Mesodermal cell (in vitro differentiated cells): ENCODE results near the gene ZNF618.
A peak's percentile ranks its signal among the peaks of the same experiment; 100 is the strongest.

ENCODE experiments used
- H3K27ac ChIP-seq: 2 replicates; pipeline ENCODE4 v1.7.0; 2013; ENCODE audit warnings: mild to moderate bottlenecking, low read depth, low read length, moderate library complexity; ENCODE audit not compliant: severe bottlenecking
- H3K36me3 ChIP-seq: 2 replicates; pipeline ENCODE4 v1.7.1; 2013; ENCODE audit warnings: mild to moderate bottlenecking, low read length, moderate library complexity; ENCODE audit not compliant: control insufficient read depth, insufficient read depth
- H3K4me1 ChIP-seq: one replicate; pipeline ENCODE4 v1.7.1; 2013; ENCODE audit warnings: mild to moderate bottlenecking, low read length; ENCODE audit not compliant: insufficient read depth, control insufficient read depth, poor library complexity, severe bottlenecking
- H3K4me3 ChIP-seq: 2 replicates; pipeline ENCODE4 v1.7.0; 2013; ENCODE audit warnings: low read length, control low read depth, mild to moderate bottlenecking; ENCODE audit not compliant: insufficient read depth, poor library complexity, severe bottlenecking; ENCODE audit errors: extremely low read depth
- H3K9me3 ChIP-seq: 2 replicates; pipeline ENCODE4 v1.7.1; 2013; ENCODE audit warnings: mild to moderate bottlenecking, low read length, moderate library complexity; ENCODE audit not compliant: control insufficient read depth
- WGBS, 2 experiments: methylation state at CpG; one replicate each; pipeline ENCODE4 v1.1.5; 2013; ENCODE audit warnings: missing lambda C conversion rate in 2 of 2; ENCODE audit not compliant: insufficient coverage in 2 of 2; 5-methylcytosine and 5-hydroxymethylcytosine counted together

ZNF618 gene

DNA sequence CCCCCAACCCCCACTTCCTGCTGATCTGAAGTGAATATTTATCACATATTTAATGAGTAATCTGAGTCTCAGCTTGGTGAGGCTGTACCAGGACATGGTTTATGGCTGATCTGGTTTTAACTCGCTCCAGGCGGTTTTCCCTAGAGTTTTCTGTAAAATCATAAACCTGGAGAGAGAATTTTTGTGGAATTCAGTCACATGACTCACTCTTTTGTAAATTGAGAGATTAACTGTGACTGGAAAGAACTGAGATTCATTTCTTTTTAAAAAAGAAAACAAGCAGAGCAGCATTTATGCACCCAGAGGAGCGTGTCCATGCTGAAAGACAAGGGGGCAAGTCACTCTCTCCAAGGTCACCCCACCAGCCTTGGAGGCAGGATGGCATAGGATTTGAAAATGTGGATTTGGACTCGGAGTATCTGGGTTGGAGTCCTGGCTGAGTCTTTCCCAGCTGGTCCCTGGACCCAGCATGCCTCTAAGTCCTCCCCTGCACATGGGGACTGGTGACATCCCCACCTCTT, 81.8 kb downstream of the ZNF618 start:
- Histone ChIP-seq H3K36me3 (peaks cover 12% of the 10 kb centered on the region), H3K9me3 (no peaks in the 10 kb centered on the region), H3K27ac (peak overlapping the region; percentile 58), H3K4me3 (no peak overlapping the region), H3K4me1 (peaks cover 15% of the 10 kb centered on the region)
- 93 to 100% methylated on average over 3 of the region's 4 CpGs for WGBS, 2 experiments

DNA sequence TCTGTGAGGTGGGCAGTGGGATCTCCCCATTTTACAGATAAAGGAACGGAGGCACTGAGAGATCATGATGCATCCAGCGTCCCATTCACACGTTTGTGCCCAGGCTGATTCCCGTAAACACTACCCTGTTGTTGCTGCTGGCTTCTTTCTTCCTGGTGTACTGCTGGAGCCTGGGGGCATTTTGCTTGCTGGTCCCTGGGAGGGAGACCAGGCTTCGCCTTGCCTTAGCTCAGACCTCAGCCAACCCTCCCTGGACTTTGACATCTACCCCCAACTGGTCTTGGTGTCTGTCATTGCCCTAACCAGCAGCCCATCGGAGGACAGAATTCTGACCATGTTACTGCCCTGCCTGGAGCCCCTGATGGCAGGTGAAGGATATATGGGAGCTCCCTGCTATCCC, 82.4 kb downstream of the ZNF618 start:
- Histone ChIP-seq H3K4me3 (no peak overlapping the region), H3K9me3 (no peaks in the 10 kb centered on the region), H3K36me3 (peaks cover 12% of the 10 kb centered on the region), H3K4me1 (peaks cover 11% of the 10 kb centered on the region), H3K27ac (no peak overlapping the region)
- 93 to 96% methylated on average over 5 of the region's 6 CpGs for WGBS, 2 experiments

DNA sequence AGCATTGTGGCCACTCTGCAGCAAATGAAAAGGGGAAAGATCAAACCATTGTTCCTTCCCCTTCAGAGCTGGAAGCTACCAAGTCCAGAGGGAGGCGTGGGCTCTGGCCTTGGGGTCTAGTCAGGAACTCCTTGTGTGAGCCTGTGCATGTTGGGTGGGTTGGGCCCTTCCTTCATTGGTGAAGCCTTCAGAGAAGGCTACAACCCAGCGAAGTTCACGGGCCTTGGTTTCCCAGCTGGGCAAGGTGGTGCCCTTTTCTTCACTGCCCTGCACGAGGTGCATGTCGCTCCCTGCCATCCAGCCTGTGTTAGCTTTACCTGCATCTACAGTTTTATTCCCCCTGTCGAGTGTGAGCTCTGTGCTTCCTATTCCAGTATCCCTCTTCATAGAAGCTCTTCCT, 84.7 kb downstream of the ZNF618 start:
- Histone ChIP-seq H3K27ac (no peak overlapping the region), H3K36me3 (peaks cover 15% of the 10 kb centered on the region), H3K4me3 (no peak overlapping the region), H3K9me3 (no peaks in the 10 kb centered on the region), H3K4me1 (peaks cover 7% of the 10 kb centered on the region)
- 93% methylated on average over 5 of the region's 6 CpGs for WGBS, 2 experiments

DNA sequence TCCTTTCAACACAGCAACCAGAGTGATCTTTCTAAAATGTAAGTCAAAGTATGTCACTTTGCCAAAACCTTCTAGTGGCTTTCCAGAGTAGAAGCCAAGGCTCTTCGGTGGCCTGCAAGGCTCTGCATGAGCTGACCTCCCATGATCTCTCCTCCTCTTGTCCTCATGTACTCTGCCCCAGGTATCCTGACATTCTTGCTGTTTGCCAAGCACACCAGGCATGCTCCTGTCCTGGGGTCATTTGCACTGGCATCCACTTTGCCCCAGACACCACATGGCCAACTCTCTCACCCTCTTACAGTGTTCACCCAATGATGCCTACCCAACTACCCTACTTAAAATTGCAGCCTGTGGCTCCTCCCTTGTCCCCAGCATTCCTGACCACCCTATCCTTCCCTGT, 86.3 kb downstream of the ZNF618 start:
- 85 to 91% methylated on average over 1 of the region's 1 CpG for WGBS, 2 experiments
- Histone ChIP-seq H3K27ac (no peak overlapping the region), H3K36me3 (peaks cover 22% of the 10 kb centered on the region), H3K9me3 (no peaks in the 10 kb centered on the region), H3K4me1 (peaks cover 5% of the 10 kb centered on the region), H3K4me3 (no peak overlapping the region)

- peaks cover 27% of the 10 kb centered on the region for H3K36me3 ChIP-seq
- no peak overlapping the region for H3K4me3 ChIP-seq
- H3K4me1 ChIP-seq, result no peaks in the 10 kb centered on the region
- WGBS, 2 experiments, result 67% methylated on average over 2 of the region's 5 CpGs; no CpG with 5 or more reads in 1 of the 2 experiments
- H3K9me3 ChIP-seq, result no peaks in the 10 kb centered on the region
- no peak overlapping the region for H3K27ac ChIP-seq
These were observed 87.0 kb downstream of the ZNF618 start for GRCh38 chr9:113963017-113963620.

GRCh38 chr9:113963696-113964494, 87.8 kb downstream of the ZNF618 start:
- Histone ChIP-seq H3K4me3 (no peak overlapping the region), H3K4me1 (no peaks in the 10 kb centered on the region), H3K36me3 (peaks cover 27% of the 10 kb centered on the region), H3K27ac (no peak overlapping the region), H3K9me3 (peaks cover 1% of the 10 kb centered on the region)
- WGBS, 2 experiments, result 94 to 95% methylated on average over 8 to 9 of the region's 17 CpGs

GRCh38 chr9:113964495-113965170, 88.5 kb downstream of the ZNF618 start:
- WGBS, 2 experiments, result no CpG with 5 or more reads among the region's 5 CpGs
- Histone ChIP-seq H3K27ac (no peak overlapping the region), H3K4me1 (no peaks in the 10 kb centered on the region), H3K36me3 (peaks cover 34% of the 10 kb centered on the region), H3K9me3 (peaks cover 6% of the 10 kb centered on the region), H3K4me3 (no peak overlapping the region)

DNA sequence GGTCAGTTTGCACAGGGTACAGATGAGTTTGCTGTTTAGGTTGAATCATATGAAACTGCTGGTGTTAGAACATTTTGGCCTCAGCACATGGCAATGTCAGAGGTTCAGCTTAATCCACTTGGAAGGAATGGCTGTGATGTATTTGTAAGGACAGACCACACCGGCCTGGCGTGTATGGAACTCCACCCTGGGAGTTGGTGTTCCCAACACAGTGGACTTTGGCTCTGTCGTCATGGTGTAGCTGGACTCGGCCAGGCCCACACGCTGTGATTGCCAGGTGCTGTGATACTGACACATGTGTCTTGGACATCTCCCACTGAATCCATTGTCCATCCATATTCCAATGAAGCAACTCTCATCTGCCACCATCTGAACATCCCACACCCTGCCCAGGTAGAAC, 90.3 kb downstream of the ZNF618 start:
- peaks cover 44% of the 10 kb centered on the region for H3K36me3 ChIP-seq
- no peak overlapping the region for H3K27ac ChIP-seq
- no peak overlapping the region for H3K4me3 ChIP-seq
- WGBS, 2 experiments, result 91 to 94% methylated on average over 5 of the region's 5 CpGs
- no peaks in the 10 kb centered on the region for H3K4me1 ChIP-seq
- H3K9me3 ChIP-seq, result peaks cover 6% of the 10 kb centered on the region

- Histone ChIP-seq H3K4me1 (no peaks in the 10 kb centered on the region), H3K36me3 (peaks cover 42% of the 10 kb centered on the region), H3K27ac (no peak overlapping the region), H3K9me3 (peaks cover 6% of the 10 kb centered on the region), H3K4me3 (no peak overlapping the region)
- 94 to 100% methylated on average over 3 of the region's 5 CpGs for WGBS, 2 experiments
These were observed 91.3 kb downstream of the ZNF618 start for GRCh38 chr9:113967380-113967779.

DNA sequence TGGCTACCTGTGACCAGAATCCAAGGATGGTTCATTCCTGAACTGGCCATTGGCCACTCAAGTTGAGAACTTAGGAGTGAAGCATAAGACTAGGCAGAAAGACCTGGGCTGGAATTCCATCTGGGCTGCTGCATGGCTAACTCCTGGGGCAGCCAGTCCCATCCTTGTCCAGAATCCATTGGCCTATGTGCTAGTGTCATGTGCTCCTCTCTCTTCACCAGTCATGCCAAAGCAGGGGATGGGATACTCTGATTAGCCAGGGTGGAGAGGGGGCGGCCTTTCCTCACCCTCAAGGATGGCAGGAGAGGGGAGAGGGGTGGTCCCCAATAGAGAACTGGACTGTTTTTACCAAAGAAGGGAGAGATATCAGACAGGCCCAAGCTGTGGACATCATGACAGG, 93.2 kb downstream of the ZNF618 start:
- peaks cover 10% of the 10 kb centered on the region for H3K4me1 ChIP-seq
- H3K4me3 ChIP-seq, result no peak overlapping the region
- H3K9me3 ChIP-seq, result peaks cover 6% of the 10 kb centered on the region
- H3K27ac ChIP-seq, result no peak overlapping the region
- 100% methylated on average over 1 of the region's 1 CpG; no CpG with 5 or more reads in 1 of the 2 experiments for WGBS, 2 experiments
- peaks cover 42% of the 10 kb centered on the region for H3K36me3 ChIP-seq
